Spleen (tissue), 11 donors: ENCODE data around the gene RPGRIP1. TPM values are rescaled to one million over a fixed set of nuclear protein-coding genes. Genes with fewer than 3 reads are reported as not detected.
"Not testable (repeated sequence)": the region's sequence is repeated elsewhere in the genome, so short reads cannot be mapped to it uniquely, and the experiment has no call there.

Experiments
- DNase-seq: peaks from one replicate; pipeline ENCODE4 v3.0.0-alpha.2; 2020
- H3K27ac ChIP-seq, 8 donors: fragments of 200-600 bp; sonication (generic) in 7 of 8; 1 replicate in 4 of 8; 2 replicates in 4 of 8; pipeline versions ENCODE4 v1.5.0 to v1.8.0; 2016 to 2021; ENCODE audit warnings: inconsistent platforms in 4 of 8, mild to moderate bottlenecking in 4 of 8, moderate library complexity in 1 of 8
- H3K27me3 ChIP-seq, 7 donors: fragments of 200-600 bp; sonication (generic) in 6 of 7; replicated peaks in 1 of 7; 1 replicate in 4 of 7; 2 replicates in 3 of 7; pipeline versions ENCODE4 v1.5.0 to v1.8.0; 2016 to 2021; ENCODE audit warnings: inconsistent platforms in 3 of 7, mild to moderate bottlenecking in 1 of 7
- H3K36me3 ChIP-seq, 6 donors: fragments of 200-600 bp; sonication (generic) in 5 of 6; 1 replicate in 4 of 6; 2 replicates in 2 of 6; pipeline versions ENCODE4 v1.5.0 to v1.8.0; 2016 to 2021; ENCODE audit warnings: inconsistent platforms in 2 of 6
- H3K4me1 ChIP-seq, 6 donors: fragments of 200-600 bp; sonication (generic) in 5 of 6; 1 replicate in 3 of 6; 2 replicates in 3 of 6; pipeline versions ENCODE4 v1.5.0 to v1.8.0; 2016 to 2021; ENCODE audit warnings: inconsistent platforms in 3 of 6
- H3K4me3 ChIP-seq, 8 donors: fragments of 200-600 bp; sonication (generic) in 7 of 8; 1 replicate in 4 of 8; 2 replicates in 4 of 8; pipeline versions ENCODE4 v1.5.0 to v1.8.0; 2016 to 2021; ENCODE audit warnings: inconsistent platforms in 4 of 8, mild to moderate bottlenecking in 4 of 8, moderate library complexity in 2 of 8
- H3K9me3 ChIP-seq, 8 donors: fragments of 200-600 bp; sonication (generic) in 7 of 8; 1 replicate in 4 of 8; 2 replicates in 4 of 8; pipeline versions ENCODE4 v1.5.0 to v1.8.0; 2016 to 2021; ENCODE audit warnings: inconsistent platforms in 4 of 8
- CTCF ChIP-seq, 11 experiments: fragments of 200-600 bp in 7 of 11; fragments of 450-650 bp in 4 of 11; sonication (generic) in 4 of 11; IDR thresholded peaks in 8 of 11; conservative IDR thresholded peaks in 3 of 11; 1 replicate in 7 of 11; 2 replicates in 4 of 11; pipeline versions ENCODE4 v1.4.0 to v1.8.0; 2016 to 2021; ENCODE audit warnings: antibody characterized with exemption in 11 of 11, inconsistent platforms in 4 of 11, mild to moderate bottlenecking in 1 of 11
- POLR2A ChIP-seq, 3 donors: fragments of 450-650 bp; IDR thresholded peaks; one replicate each; pipeline ENCODE4 v1.5.1; 2017; ENCODE audit warnings: antibody characterized with exemption in 3 of 3, mild to moderate bottlenecking in 1 of 3
- POLR2AphosphoS5 ChIP-seq, 3 donors: sonication (generic); formaldehyde crosslinking; IDR thresholded peaks; one replicate each; pipeline ENCODE4 v1.5.1; 2017; ENCODE audit warnings: antibody characterized with exemption in 3 of 3
- WGBS, 5 donors: extraction: QIAGEN DNeasy Blood & Tissue Kit in 3 of 5; methylation state at CpG; one replicate each; pipeline versions ENCODE4 v1.1.5 to v1.1.7; 2013 to 2018; 5-methylcytosine and 5-hydroxymethylcytosine counted together
- intact Hi-C: fragments of 100-400 bp; cut with DNase I; formaldehyde crosslinking; loops from one replicate; pipeline ENCODE4 v1.15.0; 2023; ENCODE audit warnings: low total_unique reads
- polyA plus RNA-seq, 3 donors: library from polyadenylated mRNA; stranded (reverse); fragments of 200-250 nt; gene quantifications; one replicate each; pipeline ENCODE4 v1.2.1, GENCODE V29; 2013
- total RNA-seq, 7 donors: library from RNA; depleted of rRNA in 3 of 7; stranded (reverse); fragments of >200 nt in 3 of 7; fragmentation: NEBNext Ultra II Directional in 4 of 7; extraction: Animal tissue kit (Norgen Biotek cat#: 25700) in 4 of 7; gene quantifications; one replicate each; pipeline versions ENCODE4 v1.1.0 to v1.2.1, GENCODE V29; 2016 to 2021
- donor health status: healthy with polysubstance abuse.
- donor health status: DM: no; HTN: no; CAD: no; lungs with moderate emphysema.
- donor health status: DM: no; HTN: no; CAD: no.
- donor health status: Bipolar disorder and iron deficiency.
- donor health status: healthy.
- donor health status: DM: no; HTN: no; CAD: no.
- donor health status: DM: yes; HTN: yes; CAD: no.

RPGRIP1 gene
- total and polyA plus RNA-seq, 10 donors: 0.33 to 4.0 (median 0.84) TPM

GRCh38 chr14:21255385-21256101, 24.3 kb upstream of the RPGRIP1 start:
- WGBS, 5 donors: 58 to 75% (median 63%) methylated on average over 4 of the region's 4 CpGs
- H3K4me3 ChIP-seq: peak overlapping the region in 1 of 8 donors; percentile 26
- DNase-seq: no peak
- no peaks in the 10 kb centered on the region for H3K9me3 ChIP-seq
- H3K4me1 ChIP-seq: peaks cover 46 to 100% (median 84%) of the 10 kb centered on the region in 6 donors
- H3K27ac ChIP-seq: peak overlapping the region in 3 of 8 donors; percentile 2 to 45 (median 43)
- H3K27me3 ChIP-seq: no peaks in the 10 kb centered on the region
- intact Hi-C loops: no loop called here
- peaks cover 0 to 100% (median 60%) of the 10 kb centered on the region in 6 donors for H3K36me3 ChIP-seq
- TF ChIP-seq CTCF (IDR thresholded peaks at IDR 0.05 in 8 of 11, conservative IDR thresholded peaks at IDR 0.05 in 3 of 11) (no peak), POLR2AphosphoS5 (IDR thresholded peaks at IDR 0.05) (no peak), POLR2A (IDR thresholded peaks at IDR 0.05) (no peak)

GRCh38 chr14:21256102-21256447, 23.8 kb upstream of the RPGRIP1 start:
- TF ChIP-seq POLR2AphosphoS5 (IDR thresholded peaks at IDR 0.05): peak in 1 of 3 donors; percentile 4
- intact Hi-C loops, H3K9me3 ChIP-seq, DNase-seq, H3K27me3 ChIP-seq: not testable (repeated sequence)
- H3K4me1 ChIP-seq: peaks cover 46 to 100% (median 86%) of the 10 kb centered on the region in 6 donors
- peaks cover 0 to 100% (median 60%) of the 10 kb centered on the region in 6 donors for H3K36me3 ChIP-seq
- 69 to 85% (median 81%) methylated on average over 8 of the region's 8 CpGs for WGBS, 5 donors
- H3K27ac ChIP-seq: peak overlapping the region in 2 of 8 donors; percentile 43 to 45
- H3K4me3 ChIP-seq: peak overlapping the region in 1 of 8 donors; percentile 26

GRCh38 chr14:21256539-21257393, 23.1 kb upstream of the RPGRIP1 start:
- peaks cover 50 to 100% (median 91%) of the 10 kb centered on the region in 6 donors for H3K4me1 ChIP-seq
- WGBS, 5 donors: 74 to 84% (median 82%) methylated on average over 10 of the region's 10 CpGs
- no peak for TF ChIP-seq CTCF (IDR thresholded peaks at IDR 0.05 in 8 of 11, conservative IDR thresholded peaks at IDR 0.05 in 3 of 11)
- TF ChIP-seq POLR2AphosphoS5 (IDR thresholded peaks at IDR 0.05): no peak
- intact Hi-C loops: no loop called here
- H3K36me3 ChIP-seq: peaks cover 0 to 100% (median 61%) of the 10 kb centered on the region in 6 donors
- peak overlapping the region in 1 of 8 donors; percentile 43 for H3K4me3 ChIP-seq
- no peaks in the 10 kb centered on the region for H3K9me3 ChIP-seq
- DNase-seq: peak; percentile 61
- H3K27me3 ChIP-seq: no peaks in the 10 kb centered on the region
- peak overlapping the region in 3 of 8 donors; percentile 45 to 68 (median 51) for H3K27ac ChIP-seq

GRCh38 chr14:21257394-21257909, 22.4 kb upstream of the RPGRIP1 start:
- Histone ChIP-seq H3K36me3 (peaks cover 0 to 100% (median 62%) of the 10 kb centered on the region in 6 donors), H3K9me3 (no peaks in the 10 kb centered on the region), H3K4me3 (peak overlapping the region in 1 of 8 donors; percentile 43), H3K27me3 (no peaks in the 10 kb centered on the region), H3K4me1 (peaks cover 57 to 100% (median 91%) of the 10 kb centered on the region in 6 donors), H3K27ac (peak overlapping the region in 4 of 8 donors; percentile 14 to 68 (median 48))
- intact Hi-C loops: no loop called here
- DNase-seq: no peak
- TF ChIP-seq POLR2A (IDR thresholded peaks at IDR 0.05): no peak
- TF ChIP-seq POLR2AphosphoS5 (IDR thresholded peaks at IDR 0.05): peak in 1 of 3 donors; percentile 44
- 16 to 30% (median 26%) methylated on average over 7 of the region's 7 CpGs for WGBS, 5 donors
